ENCODE results near the gene MANSC4. TPM values are rescaled to one million over a fixed set of nuclear protein-coding genes. Genes with fewer than 3 reads are reported as not detected.

Gene MANSC4
- total RNA-seq, 1 experiment from 2014 or later: not detected

- no peak for TF ChIP-seq ATF2 (CRISPR knock-in tag; IDR thresholded peaks at IDR 0.05; ENCODE audit: borderline replicate concordance, low read depth)
Observed at GRCh38 chr12:27766587-27766986, 13.4 kb downstream of the MANSC4 start (continued).

GRCh38 chr12:27762757-27763156 lies 17.3 kb downstream of the MANSC4 start:
- H3K27me3 Mint-ChIP-seq (ENCODE audit: low read depth): no peaks in the 10 kb centered on the region
- no peaks in the 10 kb centered on the region for H3K4me1 Mint-ChIP-seq
- POLR2A ChIA-PET: no interaction called here
- no peaks in the 10 kb centered on the region for H3K9me3 Mint-ChIP-seq
- no peaks in the 10 kb centered on the region for H3K36me3 Mint-ChIP-seq
- TF ChIP-seq NFYB (CRISPR knock-in tag; conservative IDR thresholded peaks at IDR 0.05; ENCODE audit: low read depth) (no peak), USF1 (CRISPR knock-in tag; IDR thresholded peaks at IDR 0.05) (no peak), TEAD4 (CRISPR knock-in tag; IDR thresholded peaks at IDR 0.05) (no peak), PRRX2 (CRISPR knock-in tag; IDR thresholded peaks at IDR 0.05) (no peak), ZBTB21 (CRISPR knock-in tag; IDR thresholded peaks at IDR 0.05; ENCODE audit: borderline replicate concordance) (no peak), AR (CRISPR knock-in tag; IDR thresholded peaks at IDR 0.05) (no peak), ZNF281 (CRISPR knock-in tag; IDR thresholded peaks at IDR 0.05) (no peak), SMAD4 (CRISPR knock-in tag; IDR thresholded peaks at IDR 0.05) (no peak), ZNF396 (CRISPR knock-in tag; IDR thresholded peaks at IDR 0.05; ENCODE audit: borderline replicate concordance) (no peak), ZNF121 (CRISPR knock-in tag; IDR thresholded peaks at IDR 0.05) (no peak), NR2C2 (CRISPR knock-in tag; IDR thresholded peaks at IDR 0.05) (no peak)
- TF ChIP-seq, protein P1, sequence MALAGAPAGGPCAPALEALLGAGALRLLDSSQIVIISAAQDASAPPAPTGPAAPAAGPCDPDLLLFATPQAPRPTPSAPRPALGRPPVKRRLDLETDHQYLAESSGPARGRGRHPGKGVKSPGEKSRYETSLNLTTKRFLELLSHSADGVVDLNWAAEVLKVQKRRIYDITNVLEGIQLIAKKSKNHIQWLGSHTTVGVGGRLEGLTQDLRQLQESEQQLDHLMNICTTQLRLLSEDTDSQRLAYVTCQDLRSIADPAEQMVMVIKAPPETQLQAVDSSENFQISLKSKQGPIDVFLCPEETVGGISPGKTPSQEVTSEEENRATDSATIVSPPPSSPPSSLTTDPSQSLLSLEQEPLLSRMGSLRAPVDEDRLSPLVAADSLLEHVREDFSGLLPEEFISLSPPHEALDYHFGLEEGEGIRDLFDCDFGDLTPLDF (CRISPR knock-in tag; IDR thresholded peaks at IDR 0.05): no peak
- ATAC-seq (no peak), DNase-seq (ENCODE audit: low spot score) (no peak)
- H3K4me3 Mint-ChIP-seq: no peak overlapping the region
- CTCF ChIA-PET: no interaction called here
- H3K27ac Mint-ChIP-seq: no peak overlapping the region; the same call in 1 of the 2 replicates

- TF ChIP-seq NR1H2 (CRISPR knock-in tag; IDR thresholded peaks at IDR 0.05): no peak
- TF ChIP-seq, protein P2, sequence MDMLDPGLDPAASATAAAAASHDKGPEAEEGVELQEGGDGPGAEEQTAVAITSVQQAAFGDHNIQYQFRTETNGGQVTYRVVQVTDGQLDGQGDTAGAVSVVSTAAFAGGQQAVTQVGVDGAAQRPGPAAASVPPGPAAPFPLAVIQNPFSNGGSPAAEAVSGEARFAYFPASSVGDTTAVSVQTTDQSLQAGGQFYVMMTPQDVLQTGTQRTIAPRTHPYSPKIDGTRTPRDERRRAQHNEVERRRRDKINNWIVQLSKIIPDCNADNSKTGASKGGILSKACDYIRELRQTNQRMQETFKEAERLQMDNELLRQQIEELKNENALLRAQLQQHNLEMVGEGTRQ (CRISPR knock-in tag; IDR thresholded peaks at IDR 0.05): peak; percentile 13; the same call in 1 of the 2 replicates
- no peak for TF ChIP-seq CTCF (IDR thresholded peaks at IDR 0.05)
- TF ChIP-seq ZNF281 (CRISPR knock-in tag; IDR thresholded peaks at IDR 0.05): no peak
- Mint-ChIP-seq H3K27me3 (ENCODE audit: low read depth) (no peaks in the 10 kb centered on the region), H3K4me3 (no peak overlapping the region), H3K9me3 (no peaks in the 10 kb centered on the region), H3K27ac (peak overlapping the region; percentile 73; the same call in 1 of the 2 replicates), H3K36me3 (peaks cover 16% of the 10 kb centered on the region), H3K4me1 (no peaks in the 10 kb centered on the region)
- POLR2A ChIA-PET: interaction anchor here (0.7 kb wide), 1 partner anchor 14 kb away, joined by 4 read pairs; no protein-coding TSS in a partner anchor
- CTCF ChIA-PET: interaction anchor here (1.7 kb wide), 1 partner anchor 24 kb away, joined by 5 read pairs; no protein-coding TSS in a partner anchor
- no peak for ATAC-seq
- no peak for DNase-seq (ENCODE audit: low spot score)
Observed at GRCh38 chr12:27756670-27757195, 23.3 kb downstream of the MANSC4 start.
